H1 (cell line): ENCODE results near the gene CKS1B. TPM values are rescaled to one million over a fixed set of nuclear protein-coding genes. Genes with fewer than 3 reads are reported as not detected.

ENCODE experiments used
- CTCF ChIA-PET: fragments of 300-600 bp; sonication (Branson Sonifier 250); formaldehyde crosslinking; loops from one replicate; lab custom pipeline; 2021; ENCODE audit not compliant: partially characterized antibody; lab: Charles Lee
- POLR2A ChIA-PET: fragments of 300-600 bp; sonication (Branson Sonifier 250); formaldehyde crosslinking; loops from one replicate; lab custom pipeline; 2021; ENCODE audit warnings: inconsistent platforms; ENCODE audit not compliant: partially characterized antibody; lab: Charles Lee
- DNase-seq, 2 experiments: peaks; one replicate each; pipeline versions ENCODE4 v3.0.0 to v3.0.0-alpha.2; 2010 to 2022; ENCODE audit warnings: low spot score in 2 of 2, low read depth in 1 of 2, mixed read lengths in 1 of 2
- FAIRE-seq: peaks from 2 replicates; lab custom pipeline; 2011; peaks lifted over from hg19 to GRCh38; lab: Jason Lieb, UNC
- H2AFZ ChIP-seq: 2 replicates; pipeline ENCODE4 v1.8.1; 2012; ENCODE audit warnings: low read length, inconsistent platforms
- H2AK5ac ChIP-seq: 2 replicates; pipeline ENCODE4 v1.6.1; 2013; ENCODE audit warnings: low read depth, low read length
- H2BK120ac ChIP-seq: replicated peaks from 2 replicates; pipeline ENCODE3; 2013; ENCODE audit warnings: low read depth, low read length, inconsistent platforms
- H2BK12ac ChIP-seq: 2 replicates; pipeline ENCODE4 v1.6.1; 2013; ENCODE audit warnings: low read depth, low read length
- H2BK15ac ChIP-seq: 2 replicates; pipeline ENCODE4 v1.6.1; 2013; ENCODE audit warnings: low read length
- H2BK20ac ChIP-seq: 2 replicates; pipeline ENCODE4 v1.6.1; 2013; ENCODE audit warnings: low read length
- H2BK5ac ChIP-seq: 2 replicates; pipeline ENCODE4 v1.6.1; 2013; ENCODE audit warnings: low read depth, low read length
- H3K14ac ChIP-seq: 2 replicates; pipeline ENCODE4 v1.6.1; 2013; ENCODE audit warnings: inconsistent platforms; ENCODE audit not compliant: insufficient read length
- H3K18ac ChIP-seq: 2 replicates; pipeline ENCODE4 v1.6.1; 2013; ENCODE audit warnings: low read length; ENCODE audit errors: extremely low read depth
- H3K23ac ChIP-seq: 2 replicates; pipeline ENCODE4 v1.6.1; 2013; ENCODE audit warnings: inconsistent platforms; ENCODE audit not compliant: insufficient read length
- H3K23me2 ChIP-seq: 2 replicates; pipeline ENCODE4 v1.6.1; 2013; ENCODE audit warnings: low read depth, low read length
- H3K27ac ChIP-seq: 2 replicates; pipeline ENCODE4 v1.6.1; 2011; ENCODE audit warnings: low read depth, low read length, inconsistent platforms
- H3K27me3 ChIP-seq, 4 experiments: replicated peaks in 1 of 4; 1 replicate in 1 of 4; 2 replicates in 3 of 4; pipeline versions ENCODE4 v1.6.1 to v1.8.1; 2011 to 2013; ENCODE audit warnings: low read length in 3 of 4, mild to moderate bottlenecking in 3 of 4, inconsistent platforms in 2 of 4, mixed read lengths in 2 of 4, moderate library complexity in 1 of 4; ENCODE audit not compliant: control insufficient read depth in 3 of 4, insufficient read depth in 3 of 4; ENCODE audit errors: extremely low read depth in 1 of 4
- H3K36me3 ChIP-seq, 4 experiments: 2 replicates each; pipeline versions ENCODE4 v1.6.1 to v1.8.1; 2011 to 2013; ENCODE audit warnings: mild to moderate bottlenecking in 4 of 4, low read length in 3 of 4, moderate library complexity in 2 of 4, control low read depth in 1 of 4, inconsistent platforms in 1 of 4; ENCODE audit not compliant: insufficient read depth in 4 of 4, control insufficient read depth in 2 of 4
- H3K4ac ChIP-seq: replicated peaks from 2 replicates; pipeline ENCODE3; 2013; ENCODE audit warnings: low read length, low read depth, mixed read lengths, inconsistent platforms; ENCODE audit not compliant: insufficient read length
- H3K4me1 ChIP-seq, 4 experiments: replicated peaks in 1 of 4; 1 replicate in 1 of 4; 2 replicates in 3 of 4; pipeline versions ENCODE4 v1.6.1 to v1.8.1; 2011 to 2013; ENCODE audit warnings: low read length in 3 of 4, inconsistent platforms in 2 of 4, mixed read lengths in 1 of 4; ENCODE audit not compliant: insufficient read depth in 4 of 4, control insufficient read depth in 3 of 4
- H3K4me2 ChIP-seq, 2 experiments: 2 replicates each; pipeline versions ENCODE4 v1.6.1 to v1.8.1; 2011 to 2013; ENCODE audit warnings: low read depth in 2 of 2, low read length in 2 of 2, control low read depth in 1 of 2, inconsistent platforms in 1 of 2, mild to moderate bottlenecking in 1 of 2; ENCODE audit not compliant: insufficient read depth in 1 of 2
- H3K4me3 ChIP-seq, 4 experiments: fragments of 200-600, 300-600 bp in 1 of 4; sonication (generic), shearing (Covaris generic), sonication (Bioruptor Twin) in 1 of 4; 2 replicates each; pipeline versions ENCODE4 v1.5.1 to v1.8.1; 2011 to 2016; ENCODE audit warnings: low read length in 4 of 4, low read depth in 3 of 4, control low read depth in 2 of 4, inconsistent platforms in 2 of 4, mild to moderate bottlenecking in 2 of 4, mixed read lengths in 1 of 4, moderate library complexity in 1 of 4; ENCODE audit not compliant: insufficient read depth in 2 of 4; ENCODE audit errors: extremely low read depth in 1 of 4
- H3K56ac ChIP-seq: replicated peaks from 2 replicates; pipeline ENCODE3; 2013; ENCODE audit warnings: low read depth, mild to moderate bottlenecking, mixed read lengths, low read length, inconsistent platforms; ENCODE audit not compliant: insufficient read length
- H3K79me1 ChIP-seq: 2 replicates; pipeline ENCODE4 v1.6.1; 2013; ENCODE audit warnings: low read depth, low read length, control low read depth
- H3K79me2 ChIP-seq, 2 experiments: 2 replicates each; pipeline versions ENCODE4 v1.6.1 to v1.8.1; 2012 to 2013; ENCODE audit warnings: low read length in 2 of 2, mild to moderate bottlenecking in 2 of 2, inconsistent platforms in 1 of 2; ENCODE audit not compliant: insufficient read depth in 2 of 2, control insufficient read depth in 1 of 2
- H3K9ac ChIP-seq, 4 experiments: replicated peaks in 1 of 4; 1 replicate in 1 of 4; 2 replicates in 3 of 4; pipeline versions ENCODE4 v1.6.1 to v1.8.1; 2011 to 2013; ENCODE audit warnings: low read depth in 3 of 4, low read length in 3 of 4, control low read depth in 2 of 4, mild to moderate bottlenecking in 2 of 4, moderate library complexity in 2 of 4, inconsistent platforms in 1 of 4; ENCODE audit errors: extremely low read depth in 1 of 4
- H3K9me3 ChIP-seq, 2 experiments: 2 replicates each; pipeline versions ENCODE4 v1.6.1 to v1.8.1; 2012 to 2013; ENCODE audit warnings: mild to moderate bottlenecking in 2 of 2, moderate library complexity in 2 of 2, control low read depth in 1 of 2, inconsistent platforms in 1 of 2, low read depth in 1 of 2, low read length in 1 of 2, mixed read lengths in 1 of 2; ENCODE audit not compliant: insufficient read depth in 2 of 2
- H4K20me1 ChIP-seq, 2 experiments: replicated peaks in 1 of 2; 2 replicates each; pipeline versions ENCODE3 to v1.8.1; 2011 to 2013; ENCODE audit warnings: inconsistent platforms in 2 of 2, low read length in 2 of 2, mild to moderate bottlenecking in 1 of 2; ENCODE audit not compliant: insufficient read depth in 2 of 2, control insufficient read depth in 1 of 2
- H4K5ac ChIP-seq: 2 replicates; pipeline ENCODE4 v1.6.1; 2013; ENCODE audit warnings: low read length, low read depth, mixed read lengths, inconsistent platforms; ENCODE audit not compliant: insufficient read length
- H4K8ac ChIP-seq: 2 replicates; pipeline ENCODE4 v1.8.0; 2013; ENCODE audit warnings: mild to moderate bottlenecking, moderate library complexity, low read length, inconsistent platforms; ENCODE audit not compliant: insufficient read depth; ENCODE audit errors: extremely low read depth
- H4K91ac ChIP-seq: replicated peaks from 2 replicates; pipeline ENCODE3; 2013; ENCODE audit warnings: low read length, mixed read lengths, inconsistent platforms; ENCODE audit not compliant: insufficient read length
- KDM1A ChIP-seq: fragments of 200-600, 300-600 bp; sonication (generic); IDR thresholded peaks from 2 replicates; pipeline ENCODE4 v1.7.1; 2016; ENCODE audit warnings: mild to moderate bottlenecking, low read length, borderline replicate concordance
- POLR2A ChIP-seq, 2 experiments: IDR thresholded peaks; 1 replicate in 1 of 2; 2 replicates in 1 of 2; pipeline ENCODE4 v1.6.1; 2011; ENCODE audit warnings: low read depth in 2 of 2, low read length in 2 of 2, mild to moderate bottlenecking in 2 of 2; ENCODE audit errors: control extremely low read depth in 1 of 2
- WGBS, 2 experiments: shearing (Covaris generic) in 1 of 2; methylation state at CpG; one replicate each; pipeline versions ENCODE4 v1.1.6 to v1.1.7; 2013 to 2015; ENCODE audit warnings: low lambda C conversion rate in 2 of 2, mixed read lengths in 2 of 2, inconsistent platforms in 1 of 2, low coverage in 1 of 2, missing lambda C conversion rate in 1 of 2; ENCODE audit not compliant: insufficient replicate concordance in 2 of 2, insufficient coverage in 1 of 2, insufficient read length in 1 of 2; ENCODE audit errors: extremely low coverage in 1 of 2, missing lambda C conversion rate in 1 of 2; 5-methylcytosine and 5-hydroxymethylcytosine counted together
- polyA plus RNA-seq, 7 experiments: library from polyadenylated mRNA; depleted of rRNA in 3 of 7; stranded (reverse) in 5 of 7; unstranded in 2 of 7; fragments of >200 nt in 5 of 7; fragments of 200-250 nt in 2 of 7; gene quantifications; 1 replicate in 5 of 7; 2 replicates in 1 of 7; 4 replicates in 1 of 7; pipeline versions ENCODE4 v1.2.1 to v1.2.3, GENCODE V29; 2011 to 2013; ENCODE audit warnings: missing spikeins in 2 of 7, mixed read lengths in 2 of 7
- total RNA-seq: library from RNA; stranded (reverse); fragmentation: NEBNext Ultra II Directional; extraction: Animal tissue kit (Norgen Biotek cat#: 25700); gene quantifications from 2 replicates; pipeline ENCODE4 v1.2.1, GENCODE V29; 2021

CKS1B gene
- total and polyA plus RNA-seq, 2 of the 8 experiments (the other 6 are each of a cell fraction or from before 2014, with no cell fraction given) = 294 to 1,025 TPM

DNA sequence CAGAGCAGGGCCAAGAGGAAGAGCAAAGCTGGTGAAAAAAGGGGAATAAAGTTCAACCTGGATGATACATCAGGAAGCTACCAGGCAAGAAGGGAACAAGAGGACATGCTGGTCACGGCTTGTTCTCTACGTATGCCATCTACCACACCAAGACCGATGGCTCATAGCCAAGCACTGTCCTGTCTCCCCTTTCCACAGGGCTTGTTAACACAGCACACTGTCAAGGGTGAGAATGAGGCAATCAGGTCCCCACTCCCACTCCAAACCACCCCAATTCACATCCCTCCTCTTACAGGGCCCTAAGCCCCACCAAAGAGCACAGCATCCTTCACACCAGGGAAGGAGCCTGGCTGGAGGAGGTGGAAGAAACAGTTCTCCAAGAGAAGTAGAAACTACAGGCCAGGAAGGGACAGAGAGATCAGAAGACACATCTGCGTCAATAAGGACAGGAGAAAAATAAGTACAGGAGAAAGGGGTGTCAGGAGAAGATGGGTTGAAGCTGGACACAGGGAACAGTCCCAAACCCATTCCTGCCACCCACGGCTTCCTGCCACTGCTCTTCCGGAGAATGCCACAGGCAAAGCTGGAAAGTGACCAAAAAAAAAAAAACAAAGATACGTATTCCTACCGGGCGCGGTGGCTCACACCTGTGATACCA is 3.0 kb upstream of the CKS1B start:
- Histone ChIP-seq H3K4me3 (peak overlapping the region; percentile 61 to 80 (median 76)), H4K20me1 (peaks cover 9 to 11% of the 10 kb centered on the region in 2 experiments), H4K8ac (peak overlapping the region; percentile 74; the same call in 1 of the 2 replicates), H3K79me2 (peaks cover 19 to 54% of the 10 kb centered on the region in 2 experiments), H2BK20ac (peak overlapping the region; percentile 88), H2BK12ac (peak overlapping the region; percentile 100), H3K27me3 (no peaks in the 10 kb centered on the region), H2AK5ac (peak overlapping the region; percentile 100), H3K4ac (peak overlapping the region; percentile 98), H3K18ac (peak overlapping the region; percentile 84), H3K23me2 (peaks cover 29% of the 10 kb centered on the region), H3K79me1 (peaks cover 14% of the 10 kb centered on the region; the same call in 1 of the 2 replicates), H2BK5ac (peak overlapping the region; percentile 99), H3K4me2 (peak overlapping the region; percentile 78), H3K9me3 (no peaks in the 10 kb centered on the region), H3K14ac (peak overlapping the region; percentile 16), H4K91ac (peak overlapping the region; percentile 100), H3K23ac (peak overlapping the region; percentile 61), H2AFZ (no peak overlapping the region), H3K4me1 (peaks cover 3 to 19% (median 15%) of the 10 kb centered on the region in 4 experiments), H2BK15ac (peak overlapping the region; percentile 85), H3K9ac (peak overlapping the region in 3 of 4 experiments; percentile 63 to 81 (median 69); a peak in 6 of 7 replicates), H3K27ac (peak overlapping the region; percentile 91), H3K36me3 (peaks cover 7 to 19% (median 15%) of the 10 kb centered on the region in 4 experiments; a peak in 7 of 8 replicates), H3K56ac (peak overlapping the region; percentile 94), H4K5ac (peak overlapping the region; percentile 49), H2BK120ac (peak overlapping the region; percentile 95)
- CTCF ChIA-PET = interaction anchor here (0.6 to 20.6 kb wide), 15 partner anchors 11 to 92 kb away, joined by 3 to 334 read pairs (median 8); partner anchors contain the start of genes ADAM15, EFNA4, FLAD1 and LENEP
- no peak for DNase-seq
- WGBS, 2 experiments = 53% methylated on average over 9 of the region's 10 CpGs; no CpG with 5 or more reads in 1 of the 2 experiments
- TF ChIP-seq POLR2A (IDR thresholded peaks at IDR 0.05; ENCODE audit: control extremely low read depth in 1 of 2, low read depth in 2 of 2, low read length in 2 of 2) (peak; percentile 18; a peak in 2 of 3 replicates), KDM1A (no peak)
- POLR2A ChIA-PET = interaction anchor here (0.6 to 42.8 kb wide), 20 partner anchors 10 to 1012 kb away, joined by 3 to 702 read pairs (median 5); partner anchors contain the start of genes ADAM15, FLAD1, LENEP and PBXIP1
- FAIRE-seq = no peak
